ENCODE data around the gene UBALD1.

The UBALD1 gene

GRCh38 chr16:4572715-4573114 lies 42.0 kb downstream of the UBALD1 start:
- no peak for DNase-seq (ENCODE audit: low read depth)
- no peak for TF ChIP-seq CTCF (conservative IDR thresholded peaks at IDR 0.05; ENCODE audit: low read depth, low read length)
- no peak overlapping the region for H3K4me3 ChIP-seq (ENCODE audit: low read length)

GRCh38 chr16:4570688-4571321 lies 43.9 kb downstream of the UBALD1 start:
- no peak for TF ChIP-seq CTCF (conservative IDR thresholded peaks at IDR 0.05; ENCODE audit: low read depth, low read length)
- no peak overlapping the region for H3K4me3 ChIP-seq (ENCODE audit: low read length)
- no peak for DNase-seq (ENCODE audit: low read depth)

GRCh38 chr16:4570086-4570485 lies 44.6 kb downstream of the UBALD1 start:
- TF ChIP-seq CTCF (conservative IDR thresholded peaks at IDR 0.05; ENCODE audit: low read depth, low read length), result no peak

GRCh38 chr16:4566144-4566543 lies 48.5 kb downstream of the UBALD1 start:
- H3K4me3 ChIP-seq (ENCODE audit: low read length), result no peak overlapping the region
- no peak for DNase-seq (ENCODE audit: low read depth)
- no peak for TF ChIP-seq CTCF (conservative IDR thresholded peaks at IDR 0.05; ENCODE audit: low read depth, low read length)

More at GRCh38 chr16:4570086-4570485, 44.6 kb downstream of the UBALD1 start:
- DNase-seq (ENCODE audit: low read depth), result no peak
- no peak overlapping the region for H3K4me3 ChIP-seq (ENCODE audit: low read length)

- no peak for DNase-seq (ENCODE audit: low read depth)
- TF ChIP-seq CTCF (conservative IDR thresholded peaks at IDR 0.05; ENCODE audit: low read depth, low read length), result no peak
- no peak overlapping the region for H3K4me3 ChIP-seq (ENCODE audit: low read length)
Measured at GRCh38 chr16:4564661-4565267, 49.9 kb downstream of the UBALD1 start.

GRCh38 chr16:4561596-4561995 lies 53.1 kb downstream of the UBALD1 start:
- TF ChIP-seq CTCF (conservative IDR thresholded peaks at IDR 0.05; ENCODE audit: low read depth, low read length), result no peak
- H3K4me3 ChIP-seq (ENCODE audit: low read length), result no peak overlapping the region
- DNase-seq (ENCODE audit: low read depth), result no peak

Data from retinal pigment epithelial cell (primary cell).